A549 treated with dexamethasone at 1 μM for 4 hours (cell line): ENCODE measurements around the gene NEU2. TPM values are rescaled to one million over a fixed set of nuclear protein-coding genes. Genes with fewer than 3 reads are reported as not detected.

Experiments used
- total RNA-seq: library from RNA; stranded (reverse); fragments of 200-300 nt; extraction: Qiagen RNA extraction; gene quantifications from 5 replicates; pipeline ENCODE4 v1.2.3, GENCODE V29; 2022

The NEU2 gene
- not detected in 5 replicates for total RNA-seq

GRCh38 chr2:233032551-233033320 lies at the start of gene NEU2:
NEU2 (plus strand) TSS chr2:233032672; CDS start chr2:233032672, 0 bp downstream.

GRCh38 chr2:233013027-233013461 lies 19.4 kb upstream of the NEU2 start, which contains the start of gene NGEF:
NGEF (minus strand) TSS chr2:233013256; CDS start chr2:232974890, 38,366 bp downstream.

GRCh38 chr2:233059797-233060500 lies 27.5 kb downstream of the NEU2 start, which contains the start of gene INPP5D:
INPP5D (plus strand) TSS chr2:233060342; CDS start chr2:233060479, 137 bp downstream.

Other genes with a start within 250 kb of the NEU2 start
- 4.2 to 8.2 TPM (median 6.8 TPM) in 5 replicates for gene SNORC, start 162.4 kb upstream of the NEU2 start, total RNA-seq
- 12.6 to 17.0 TPM (median 14.6 TPM) in 5 replicates for gene NGEF, start 19.4 kb upstream of the NEU2 start, total RNA-seq
- gene INPP5D, start 27.7 kb downstream of the NEU2 start, total RNA-seq = 0.40 to 0.70 TPM (median 0.62 TPM) in 5 replicates
- 32.5 to 43.3 TPM (median 39.6 TPM) in 5 replicates for gene ATG16L1, start 219.0 kb downstream of the NEU2 start, total RNA-seq